WI38 (cell line): ENCODE measurements around the gene KPNA3.

Experiments used
- H3K4me3 ChIP-seq: 2 replicates; pipeline ENCODE4 v1.5.1; 2011; ENCODE audit warnings: low read depth, mild to moderate bottlenecking, control low read depth, low read length
- CTCF ChIP-seq: IDR thresholded peaks from 2 replicates; pipeline ENCODE4 v1.5.1; 2012; ENCODE audit warnings: low read depth, mild to moderate bottlenecking, control low read depth, low read length

Gene KPNA3

DNA sequence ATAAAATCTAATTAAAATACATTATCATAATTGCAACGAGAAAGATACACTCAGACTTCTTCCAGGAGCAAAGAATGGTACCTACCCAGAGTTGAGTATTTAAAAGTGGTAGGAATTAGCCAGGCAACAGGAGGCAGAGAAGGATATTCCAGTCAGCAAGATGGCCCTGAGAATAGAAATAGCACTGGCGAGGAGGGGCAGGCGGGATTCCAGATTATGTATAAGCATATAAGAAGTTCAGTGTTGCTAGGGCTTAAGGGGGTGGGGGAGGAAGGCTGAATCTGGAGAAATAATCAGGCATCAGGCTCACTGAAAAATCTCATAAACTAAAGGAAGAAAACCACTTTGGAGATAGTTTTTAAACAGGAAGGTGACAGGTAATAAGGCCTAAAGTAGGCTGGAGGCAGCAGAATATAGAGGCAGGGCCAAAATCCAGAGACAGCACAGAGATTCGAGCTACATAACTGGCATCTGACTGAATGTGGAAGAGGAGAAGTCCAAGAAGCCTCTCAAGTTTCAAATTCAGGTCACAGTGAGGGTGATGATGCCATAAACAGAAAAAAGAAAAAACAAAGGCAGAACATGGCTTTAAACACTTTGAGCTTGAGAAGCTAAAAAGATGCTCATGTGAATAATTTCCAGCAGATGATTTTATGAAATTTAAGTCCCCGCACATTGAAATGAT is 7.5 kb downstream of the KPNA3 start:
- TF ChIP-seq CTCF, result no peak
- H3K4me3 ChIP-seq, result no peak overlapping the region

- no peak for TF ChIP-seq CTCF
Measured at GRCh38 chr13:49783865-49784264, 8.6 kb downstream of the KPNA3 start.

GRCh38 chr13:49782784-49783183 is 9.7 kb downstream of the KPNA3 start:
- H3K4me3 ChIP-seq, result no peak overlapping the region
- no peak for TF ChIP-seq CTCF

More at GRCh38 chr13:49783865-49784264, 8.6 kb downstream of the KPNA3 start:
- H3K4me3 ChIP-seq, result no peak overlapping the region

DNA sequence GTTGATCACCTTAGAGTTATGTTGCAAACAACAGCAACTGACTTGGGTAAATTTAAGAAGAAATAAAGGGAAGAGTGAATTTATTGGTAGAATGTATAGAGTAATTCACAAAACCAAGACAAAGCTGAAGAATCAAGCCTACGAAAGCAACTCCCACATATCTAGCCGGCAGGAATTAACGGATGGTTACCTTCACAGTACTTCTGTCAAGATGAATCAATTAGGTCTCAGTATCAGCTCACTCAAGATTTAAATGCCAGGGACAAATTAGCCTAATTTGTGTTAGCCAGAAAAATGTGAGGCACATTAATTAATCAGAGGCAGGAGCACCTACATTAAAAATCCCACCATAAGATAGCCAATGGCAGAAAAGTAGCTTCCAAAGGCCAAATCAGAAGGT is 10.7 kb downstream of the KPNA3 start:
- no peak for TF ChIP-seq CTCF

GRCh38 chr13:49779721-49780120 is 12.8 kb downstream of the KPNA3 start:
- H3K4me3 ChIP-seq, result no peak overlapping the region
- no peak for TF ChIP-seq CTCF

More for the DNA sequence above, 10.7 kb downstream of the KPNA3 start:
- H3K4me3 ChIP-seq, result no peak overlapping the region

GRCh38 chr13:49777746-49778614 is 14.5 kb downstream of the KPNA3 start:
- no peak for TF ChIP-seq CTCF
- H3K4me3 ChIP-seq, result no peak overlapping the region

- TF ChIP-seq CTCF, result no peak
- no peak overlapping the region for H3K4me3 ChIP-seq
Measured at GRCh38 chr13:49776871-49777270, 15.6 kb downstream of the KPNA3 start.
